Progenitor cell of endocrine pancreas (in vitro differentiated cells): ENCODE results near the gene GLIS1. TPM values are rescaled to one million over a fixed set of nuclear protein-coding genes. Genes with fewer than 3 reads are reported as not detected.
A peak's percentile ranks its signal among the peaks of the same experiment; 100 is the strongest.

Experiments
- DNase-seq: peaks from one replicate; pipeline ENCODE4 v3.0.0; 2021; ENCODE audit warnings: low spot score; ENCODE audit not compliant: unreplicated experiment
- H3K27ac Mint-ChIP-seq: 2 replicates; pipeline ENCODE4 v1.8.0; 2021; ENCODE audit warnings: mild to moderate bottlenecking, moderate library complexity, mixed read lengths
- H3K27me3 Mint-ChIP-seq: 2 replicates; pipeline ENCODE4 v1.8.0; 2021; ENCODE audit warnings: mixed read lengths
- H3K36me3 Mint-ChIP-seq: 2 replicates; pipeline ENCODE4 v1.8.0; 2022; ENCODE audit warnings: mixed read lengths; ENCODE audit not compliant: insufficient read depth
- H3K4me1 Mint-ChIP-seq: 2 replicates; pipeline ENCODE4 v1.8.0; 2021; ENCODE audit warnings: low read depth, mixed read lengths
- H3K4me3 Mint-ChIP-seq: 2 replicates; pipeline ENCODE4 v1.8.0; 2021; ENCODE audit warnings: low read depth, mild to moderate bottlenecking, moderate library complexity, mixed read lengths
- H3K9me3 Mint-ChIP-seq: 2 replicates; pipeline ENCODE4 v1.8.0; 2021; ENCODE audit warnings: low read depth, mixed read lengths
- CTCF ChIP-seq: fragments of 200-600 bp; sonication (generic); IDR thresholded peaks from one replicate; pipeline ENCODE4 v1.5.0; 2021; ENCODE audit warnings: antibody characterized with exemption, mild to moderate bottlenecking; ENCODE audit not compliant: unreplicated experiment
- total RNA-seq: library from RNA; stranded (reverse); gene quantifications from 2 replicates; pipeline ENCODE4 v1.2.1, GENCODE V29; 2021

The GLIS1 gene
- total RNA-seq, 1 donor from 2014 or later: not detected

- DNase-seq: no peak
- H3K4me1 Mint-ChIP-seq: peaks cover 5% of the 10 kb centered on the region
- no peaks in the 10 kb centered on the region for H3K36me3 Mint-ChIP-seq
- no peak overlapping the region for H3K27ac Mint-ChIP-seq
- no peaks in the 10 kb centered on the region for H3K9me3 Mint-ChIP-seq
- no peak for TF ChIP-seq CTCF
- peaks cover 16% of the 10 kb centered on the region for H3K27me3 Mint-ChIP-seq
- H3K4me3 Mint-ChIP-seq: no peak overlapping the region
Observed at GRCh38 chr1:53672243-53672642, 66.7 kb downstream of the GLIS1 start.

- no peak overlapping the region for H3K4me3 Mint-ChIP-seq
- H3K27me3 Mint-ChIP-seq: peaks cover 20% of the 10 kb centered on the region
- H3K4me1 Mint-ChIP-seq: peaks cover 5% of the 10 kb centered on the region
- no peak for DNase-seq
- no peaks in the 10 kb centered on the region for H3K9me3 Mint-ChIP-seq
- H3K27ac Mint-ChIP-seq: no peak overlapping the region
- H3K36me3 Mint-ChIP-seq: no peaks in the 10 kb centered on the region
- no peak for TF ChIP-seq CTCF
Observed at GRCh38 chr1:53669621-53670191, 69.3 kb downstream of the GLIS1 start.

GRCh38 chr1:53666566-53666965 lies 72.4 kb downstream of the GLIS1 start:
- DNase-seq: no peak
- no peak for TF ChIP-seq CTCF
- Mint-ChIP-seq H3K9me3 (no peaks in the 10 kb centered on the region), H3K27me3 (peaks cover 15% of the 10 kb centered on the region), H3K4me1 (peaks cover 5% of the 10 kb centered on the region), H3K4me3 (no peak overlapping the region), H3K36me3 (no peaks in the 10 kb centered on the region), H3K27ac (no peak overlapping the region)

GRCh38 chr1:53665996-53666395 lies 73.0 kb downstream of the GLIS1 start:
- Mint-ChIP-seq H3K36me3 (no peaks in the 10 kb centered on the region), H3K27ac (no peak overlapping the region), H3K4me3 (no peak overlapping the region), H3K9me3 (no peaks in the 10 kb centered on the region), H3K4me1 (peaks cover 5% of the 10 kb centered on the region), H3K27me3 (peaks cover 17% of the 10 kb centered on the region)
- DNase-seq: no peak
- TF ChIP-seq CTCF: no peak

GRCh38 chr1:53663529-53664300 lies 75.2 kb downstream of the GLIS1 start:
- no peak for DNase-seq
- Mint-ChIP-seq H3K4me3 (no peak overlapping the region), H3K4me1 (no peaks in the 10 kb centered on the region), H3K27ac (peak overlapping the region; percentile 54), H3K36me3 (no peaks in the 10 kb centered on the region), H3K27me3 (peaks cover 22% of the 10 kb centered on the region), H3K9me3 (no peaks in the 10 kb centered on the region)
- no peak for TF ChIP-seq CTCF
